HG02642 (cell line): ENCODE results near the gene ISG15.
"Not testable (repeated sequence)": the region's sequence is repeated elsewhere in the genome, so short reads cannot be mapped to it uniquely, and the experiment has no call there.

ENCODE experiments used
- ATAC-seq: cut with Tn5 transposase; IDR thresholded peaks from one replicate; pipeline ENCODE4 v1.9.1; 2021; ENCODE audit warnings: mild to moderate bottlenecking; ENCODE audit not compliant: unreplicated experiment, poor library complexity

Gene ISG15

GRCh38 chr1:992362-992761 is 20.9 kb upstream of the ISG15 start:
- ATAC-seq = no peak

GRCh38 chr1:993379-993995 is 19.8 kb upstream of the ISG15 start:
- ATAC-seq = no peak

DNA sequence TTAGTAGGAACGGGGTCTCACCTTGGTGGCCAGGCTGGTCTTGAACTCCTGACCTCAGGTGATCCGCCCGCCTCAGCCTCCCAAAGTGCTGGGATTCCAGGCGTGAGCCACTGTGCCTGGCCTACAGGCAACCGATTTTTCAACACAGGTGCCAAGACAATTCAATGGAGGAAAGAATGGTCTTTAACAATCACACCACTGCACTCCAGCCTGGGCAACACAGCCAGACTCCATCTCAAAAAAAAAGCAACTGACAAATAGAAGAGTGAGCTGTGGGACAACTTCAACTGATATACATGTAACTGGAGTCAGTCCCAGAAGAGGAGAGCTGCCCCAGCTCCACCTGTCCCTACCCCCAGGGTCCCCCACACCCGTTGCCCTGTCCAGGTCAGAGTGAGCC is 18.8 kb upstream of the ISG15 start:
- not testable (repeated sequence) for ATAC-seq

DNA sequence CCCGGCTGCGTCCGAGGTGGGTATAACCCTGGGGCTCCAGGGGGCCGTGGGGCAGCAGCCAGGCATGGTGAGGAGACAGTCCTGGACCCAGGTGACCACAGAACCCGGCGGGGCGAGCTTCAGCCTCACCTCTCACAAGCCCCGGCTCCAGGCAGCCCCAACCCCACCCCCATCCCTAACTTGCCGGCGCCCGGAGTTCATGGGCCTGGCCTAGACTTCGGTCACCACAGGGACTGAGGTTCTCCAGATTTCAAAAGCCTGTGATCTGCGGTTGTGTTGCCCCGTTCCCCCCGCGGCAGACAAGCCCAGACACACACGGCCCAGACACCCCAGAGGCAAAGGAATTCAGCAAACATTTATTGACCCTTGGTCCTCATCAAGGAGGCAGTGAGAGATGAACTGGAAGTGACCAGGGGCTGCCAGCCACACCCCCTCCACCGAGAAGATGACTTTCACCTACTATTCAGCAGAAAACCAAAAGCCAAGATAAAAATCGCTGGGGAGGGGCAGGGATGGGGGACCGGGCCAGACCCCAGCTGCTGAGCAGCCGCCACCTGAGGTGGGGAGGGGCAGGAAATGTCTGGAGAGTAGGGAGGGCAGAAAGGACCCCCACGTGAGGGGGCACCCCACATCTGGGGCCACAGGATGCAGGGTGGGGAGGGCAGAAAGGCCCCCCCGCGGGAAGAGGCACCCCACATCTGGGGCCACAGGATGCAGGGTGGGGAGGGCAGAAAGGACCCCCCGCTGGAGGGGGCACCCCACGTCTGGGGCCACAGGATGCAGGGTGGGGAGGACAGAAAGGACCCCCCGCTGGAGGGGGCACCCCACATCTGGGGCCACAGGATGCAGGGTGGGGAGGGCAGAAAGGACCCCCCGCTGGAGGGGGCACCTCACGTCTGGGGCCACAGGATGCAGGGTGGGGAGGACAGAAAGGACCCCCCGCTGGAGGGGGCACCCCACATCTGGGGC is 17.3 kb upstream of the ISG15 start:
- ATAC-seq = no peak

GRCh38 chr1:996851-997712 is 16.2 kb upstream of the ISG15 start:
- ATAC-seq = no peak

DNA sequence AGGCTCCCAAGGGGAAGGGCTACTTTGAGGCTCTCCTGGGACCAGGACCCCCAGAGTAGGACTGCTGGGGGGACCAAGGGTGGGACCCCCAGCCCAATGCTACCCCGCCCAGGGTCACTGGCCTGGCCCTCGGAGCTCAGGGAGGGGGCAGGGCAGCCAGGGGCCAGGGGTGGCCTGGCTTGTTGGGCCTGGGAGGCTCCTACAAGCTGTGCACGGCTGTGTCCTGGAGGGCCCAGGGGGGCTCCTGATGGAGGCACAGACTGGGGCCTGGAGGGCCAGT is 15.6 kb upstream of the ISG15 start:
- ATAC-seq = no peak

- no peak for ATAC-seq
Observed at GRCh38 chr1:997993-998744, 15.1 kb upstream of the ISG15 start.

DNA sequence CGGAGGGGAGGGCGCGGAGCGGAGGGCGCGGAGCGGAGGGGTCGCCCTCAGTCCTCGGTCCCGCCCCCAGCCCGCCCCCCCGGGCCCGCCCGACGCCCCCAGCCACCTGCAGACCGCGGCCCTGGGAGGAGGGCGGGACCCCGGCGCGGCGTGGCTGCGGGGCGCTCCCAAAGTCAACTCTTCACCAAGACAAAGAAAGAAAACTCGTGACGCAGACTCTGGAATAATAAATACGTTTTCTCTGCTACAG is 14.6 kb upstream of the ISG15 start:
- no peak for ATAC-seq

DNA sequence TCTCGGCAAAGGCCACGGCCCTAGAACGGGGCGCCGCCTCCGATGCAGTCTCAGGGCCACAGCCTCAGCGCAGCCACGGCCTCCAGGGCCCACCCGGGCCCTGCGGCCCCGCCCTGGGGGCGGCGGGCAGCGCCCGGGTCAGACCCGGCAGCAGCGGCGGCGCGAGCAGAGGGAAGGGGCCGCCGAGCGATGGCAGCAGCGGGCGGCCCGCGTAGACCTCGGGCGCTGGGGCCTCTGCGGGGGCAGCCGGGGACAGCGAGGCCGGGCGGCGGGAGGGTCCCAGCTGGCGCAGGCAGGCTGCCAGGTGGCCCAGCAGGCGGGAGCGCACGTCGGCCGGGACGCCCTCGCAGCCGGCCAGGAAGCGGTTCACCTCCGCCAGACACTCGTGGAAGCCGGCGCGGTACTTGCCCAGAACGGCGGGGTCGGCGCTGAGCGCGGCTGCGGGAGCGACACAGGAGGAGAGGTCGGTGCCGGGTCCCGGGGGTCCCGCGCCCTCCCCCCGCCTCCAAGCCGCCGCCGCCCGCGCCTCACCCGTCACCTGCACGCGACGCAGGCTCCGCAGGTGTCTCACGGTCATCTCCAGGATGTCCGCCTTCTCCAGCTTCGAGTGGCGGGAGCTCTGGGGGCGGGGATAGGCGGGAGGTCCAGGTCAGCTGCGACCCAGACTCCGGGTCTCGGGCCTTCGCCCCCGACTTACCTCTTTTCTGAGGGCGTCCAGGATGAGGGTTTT is 14.1 kb upstream of the ISG15 start:
- no peak for ATAC-seq

DNA sequence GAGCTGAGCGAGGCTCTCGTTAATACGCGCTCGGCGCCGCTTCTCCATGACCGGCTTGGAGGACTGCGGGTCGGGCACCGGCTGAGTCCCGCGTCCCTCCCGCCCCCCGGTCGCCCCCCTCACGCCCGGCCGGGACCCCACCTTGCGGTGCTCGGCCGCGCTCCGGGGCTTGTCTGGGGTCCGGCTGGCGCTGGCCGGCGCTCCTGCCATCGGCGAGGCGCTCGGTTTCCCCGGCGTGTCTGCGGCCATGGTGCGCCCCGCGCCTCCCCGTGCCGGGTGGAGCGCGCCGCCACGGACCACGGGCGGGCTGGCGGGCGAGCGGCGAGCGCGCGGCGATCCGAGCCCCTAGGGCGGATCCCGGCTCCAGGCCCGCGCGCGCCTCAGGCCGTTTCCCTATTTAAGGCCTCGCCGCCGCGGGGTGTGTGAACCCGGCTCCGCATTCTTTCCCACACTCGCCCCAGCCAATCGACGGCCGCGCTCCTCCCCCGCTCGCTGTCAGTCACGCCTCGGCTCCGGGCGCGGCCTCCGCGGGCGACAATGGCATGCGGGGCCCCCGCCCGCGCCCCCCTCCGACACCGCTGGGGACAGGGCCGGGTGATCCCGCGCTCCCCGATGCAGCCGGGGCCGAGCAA is 13.5 kb upstream of the ISG15 start, which contains the start of gene HES4:
Gene HES4 (minus strand): TSS at position 373 of the 632 bp plus-strand sequence. CDS start 124 bp downstream, at position 249.
- peak; percentile 39 for ATAC-seq

DNA sequence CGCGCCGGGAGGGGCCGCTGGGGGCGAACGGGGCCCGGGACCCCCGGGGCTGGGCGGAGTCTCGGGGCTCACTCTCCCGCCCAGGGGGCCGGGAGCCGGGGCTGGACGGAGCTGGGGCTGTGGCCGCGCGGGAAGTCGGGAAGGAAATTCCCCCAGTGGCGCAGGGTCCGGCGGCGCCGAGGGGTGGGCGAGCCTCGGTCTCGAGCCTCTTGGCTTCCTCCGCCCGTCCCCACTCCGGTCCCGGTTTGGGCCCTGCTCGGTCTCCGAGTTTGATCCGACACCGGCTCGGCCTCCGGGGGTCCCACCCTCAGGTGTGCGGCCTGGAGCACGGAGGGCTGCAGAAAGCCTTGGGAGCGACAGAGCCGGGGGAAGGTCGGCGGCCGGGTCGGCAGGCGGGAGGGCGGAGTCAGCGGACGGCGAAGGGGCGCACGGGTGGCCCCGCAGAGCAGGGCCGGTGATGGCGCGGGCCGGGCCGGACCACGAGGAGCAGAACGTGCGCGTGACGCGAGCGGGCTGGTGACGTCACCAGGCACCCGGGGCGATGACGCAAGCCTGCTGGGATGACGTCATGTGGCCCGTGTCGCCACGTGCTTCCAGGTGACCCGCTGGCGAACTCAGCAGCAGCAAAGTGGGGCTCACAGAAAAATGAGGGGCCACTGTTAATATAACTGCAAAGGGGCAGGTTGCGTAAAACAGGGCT is 12.8 kb upstream of the ISG15 start:
- ATAC-seq = peak; percentile 24

DNA sequence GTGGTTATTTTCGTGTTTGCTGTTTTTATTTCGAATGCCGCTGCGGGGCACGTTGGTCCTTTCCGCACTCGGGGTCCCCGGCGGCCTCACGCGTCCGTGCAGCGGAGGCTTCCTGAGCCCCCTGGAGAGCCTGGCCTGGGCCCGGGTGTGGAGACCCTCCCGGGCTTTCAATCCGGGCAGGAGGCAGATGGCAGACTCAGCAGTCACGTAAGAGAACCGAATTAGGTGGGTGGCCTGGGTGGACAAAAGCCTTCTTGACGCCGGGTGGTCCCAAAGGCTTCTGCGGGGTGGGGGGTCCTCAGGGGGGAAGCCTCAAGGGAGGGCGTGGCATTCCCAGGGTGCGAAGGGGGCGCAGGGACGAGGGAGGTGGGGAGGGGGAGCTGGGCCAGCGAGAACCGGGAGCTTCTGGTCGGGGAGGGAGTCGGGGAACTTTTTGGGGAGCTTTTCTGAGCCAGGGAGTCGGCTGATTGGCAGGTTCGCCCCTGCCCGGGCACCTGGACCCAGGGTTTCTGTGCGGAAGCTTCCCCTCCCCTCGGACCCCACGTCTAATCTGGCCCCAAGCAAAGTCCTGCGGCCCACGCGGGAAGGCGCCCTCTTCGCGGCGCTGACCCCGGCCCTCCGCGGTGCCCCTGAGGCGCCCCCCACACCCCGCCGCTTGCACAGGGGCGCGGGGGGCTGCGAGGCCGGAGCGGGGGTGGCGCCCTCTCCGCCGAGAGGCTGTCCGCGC is 12.1 kb upstream of the ISG15 start:
- ATAC-seq = no peak

- ATAC-seq = no peak
Observed at GRCh38 chr1:1003618-1004419, 9.5 kb upstream of the ISG15 start.

GRCh38 chr1:1004420-1004779 is 8.9 kb upstream of the ISG15 start:
- no peak for ATAC-seq

- ATAC-seq = no peak
Observed at GRCh38 chr1:1004780-1005697, 8.3 kb upstream of the ISG15 start.

- ATAC-seq = no peak
Observed at GRCh38 chr1:1005774-1006304, 7.5 kb upstream of the ISG15 start.
